Activated CD4-positive, alpha-beta T cell treated with anti-CD3 and anti-CD28 coated beads, Interleukin-2, amount 10 ng/mL, durations not matched to agents 7 days and 5 days (primary cell): ENCODE data around the gene SPDYE5. TPM values are rescaled to one million over a fixed set of nuclear protein-coding genes. Genes with fewer than 3 reads are reported as not detected.

ENCODE experiments used
- total RNA-seq, 2 experiments: library from RNA; stranded (reverse); gene quantifications; one replicate each; pipeline ENCODE4 v1.2.3, GENCODE V29; 2021

The SPDYE5 gene
- total RNA-seq, 2 experiments from 2014 or later = not detected

Other genes with a start within 250 kb of the SPDYE5 start
- gene TRIM73, start 96.7 kb upstream of the SPDYE5 start, total RNA-seq = 10 to 100 TPM; 12.4 to 13.1 TPM
- gene POM121C, start 6.0 kb upstream of the SPDYE5 start, total RNA-seq = 10 to 100 TPM; 75.4 to 81.7 TPM
- gene HIP1, start 246.6 kb downstream of the SPDYE5 start, total RNA-seq = 1 to 10 TPM; 2.2 to 2.8 TPM